Measurements from ENCODE around the gene TRMT6. TPM values are rescaled to one million over a fixed set of nuclear protein-coding genes. Genes with fewer than 3 reads are reported as not detected.

Gene TRMT6
- total and polyA plus RNA-seq, 10 of the 15 experiments (the other 5 are each of a cell fraction or from before 2014, with no cell fraction given) = 18.2 to 35.5 (median 22.6) TPM

DNA sequence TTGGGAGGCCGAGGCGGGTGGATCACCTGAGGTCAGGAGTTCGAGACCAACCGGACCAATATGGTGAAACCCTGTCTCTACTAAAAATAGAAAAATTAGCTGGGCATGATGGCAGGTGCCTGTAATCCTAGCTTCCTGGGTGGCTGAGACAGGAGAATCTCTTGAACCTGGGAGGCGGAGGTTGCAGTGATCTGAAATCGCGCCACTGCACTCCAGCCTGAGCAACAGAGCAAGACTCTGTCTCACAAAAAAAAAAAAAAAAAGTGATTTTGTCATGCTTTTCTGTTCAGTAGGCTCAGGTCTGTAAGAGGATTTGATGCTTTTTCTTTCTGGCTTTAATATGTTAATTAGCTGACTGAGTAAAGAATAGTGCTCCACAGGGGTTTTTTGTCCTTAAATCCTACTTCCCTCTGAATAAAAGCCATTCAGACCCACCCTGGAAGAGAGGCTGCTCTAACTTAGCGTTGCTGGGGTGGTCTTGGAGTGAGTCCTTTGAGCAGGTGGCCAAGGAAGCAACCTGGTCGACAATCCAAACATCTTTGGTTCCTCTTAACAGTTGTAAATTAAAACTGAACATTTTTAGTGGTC, 19.1 kb upstream of the TRMT6 start (continued):
- no peak for TF ChIP-seq ZNF384 (IDR thresholded peaks at IDR 0.05; ENCODE audit: borderline replicate concordance, low read depth, low read length)
- TF ChIP-seq KAT2A (conservative IDR thresholded peaks at IDR 0.05; ENCODE audit: control insufficient read depth, low read depth, low read length) = no peak

DNA sequence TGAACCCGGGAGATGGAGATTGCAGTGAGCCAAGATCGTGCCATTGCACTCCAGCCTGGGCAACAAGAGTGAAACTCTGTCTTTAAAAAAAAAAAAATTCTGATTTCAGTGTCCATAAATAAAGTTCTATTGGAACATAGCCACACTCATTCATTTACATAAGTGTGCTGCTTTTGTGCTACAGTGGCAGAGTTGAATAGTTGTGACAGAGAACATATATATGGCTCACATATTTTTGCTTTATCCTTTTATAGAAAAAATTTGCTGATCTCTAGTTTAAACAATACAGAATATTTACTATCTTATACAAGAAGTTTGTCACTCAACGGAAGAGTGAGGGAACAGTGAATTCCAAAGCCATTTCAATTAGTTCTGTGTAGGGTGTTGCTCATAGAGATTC, 18.1 kb upstream of the TRMT6 start:
- no peak overlapping the region for H2AFZ ChIP-seq (ENCODE audit: control insufficient read depth, low read depth, low read length)
- H3K36me3 ChIP-seq (ENCODE audit: control insufficient read depth in 2 of 2, insufficient read depth in 2 of 2, low read length in 1 of 2) = peaks cover 5 to 27% of the 10 kb centered on the region in 2 experiments
- H4K20me1 ChIP-seq (ENCODE audit: control insufficient read depth, insufficient read depth) = no peaks in the 10 kb centered on the region
- ChIA-PET SMC1A (ENCODE audit: uncharacterized antibody, unreplicated experiment) (interaction anchor here (1.2 to 1.8 kb wide), 2 partner anchors 10 to 12 kb away, joined by 3 to 5 read pairs; no protein-coding TSS in a partner anchor), RAD21 (ENCODE audit: unreplicated experiment) (no interaction called here), CTCF (interaction anchor here (1.1 to 1.4 kb wide), 3 partner anchors 21 to 439 kb away, joined by 3 to 4 read pairs (median 4); no protein-coding TSS in a partner anchor), POLR2A (no interaction called here)
- WGBS (ENCODE audit: insufficient coverage, insufficient replicate concordance, low lambda C conversion rate, missing lambda C conversion rate) = 100% methylated on average over 2 of the region's 3 CpGs
- in situ Hi-C loops (cut with MboI) (no loop called here), intact Hi-C loops (cut with micrococcal nuclease; ENCODE audit: unreplicated experiment) (no loop called here)
- no peak for TF ChIP-seq ZSCAN29 (IDR thresholded peaks at IDR 0.05)
- no peak for TF ChIP-seq SP1 (IDR thresholded peaks at IDR 0.05; ENCODE audit: low read depth, low read length)
- TF ChIP-seq, protein P1, sequence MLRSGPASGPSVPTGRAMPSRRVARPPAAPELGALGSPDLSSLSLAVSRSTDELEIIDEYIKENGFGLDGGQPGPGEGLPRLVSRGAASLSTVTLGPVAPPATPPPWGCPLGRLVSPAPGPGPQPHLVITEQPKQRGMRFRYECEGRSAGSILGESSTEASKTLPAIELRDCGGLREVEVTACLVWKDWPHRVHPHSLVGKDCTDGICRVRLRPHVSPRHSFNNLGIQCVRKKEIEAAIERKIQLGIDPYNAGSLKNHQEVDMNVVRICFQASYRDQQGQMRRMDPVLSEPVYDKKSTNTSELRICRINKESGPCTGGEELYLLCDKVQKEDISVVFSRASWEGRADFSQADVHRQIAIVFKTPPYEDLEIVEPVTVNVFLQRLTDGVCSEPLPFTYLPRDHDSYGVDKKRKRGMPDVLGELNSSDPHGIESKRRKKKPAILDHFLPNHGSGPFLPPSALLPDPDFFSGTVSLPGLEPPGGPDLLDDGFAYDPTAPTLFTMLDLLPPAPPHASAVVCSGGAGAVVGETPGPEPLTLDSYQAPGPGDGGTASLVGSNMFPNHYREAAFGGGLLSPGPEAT (IDR thresholded peaks at IDR 0.05; ENCODE audit: low read depth) = no peak
- TF ChIP-seq CHD1 (IDR thresholded peaks at IDR 0.05; ENCODE audit: low read depth, low read length) = no peak
- TF ChIP-seq POLR2A (IDR thresholded peaks at IDR 0.05; ENCODE audit: low read depth, low read length) = no peak
- TF ChIP-seq, protein P2, sequence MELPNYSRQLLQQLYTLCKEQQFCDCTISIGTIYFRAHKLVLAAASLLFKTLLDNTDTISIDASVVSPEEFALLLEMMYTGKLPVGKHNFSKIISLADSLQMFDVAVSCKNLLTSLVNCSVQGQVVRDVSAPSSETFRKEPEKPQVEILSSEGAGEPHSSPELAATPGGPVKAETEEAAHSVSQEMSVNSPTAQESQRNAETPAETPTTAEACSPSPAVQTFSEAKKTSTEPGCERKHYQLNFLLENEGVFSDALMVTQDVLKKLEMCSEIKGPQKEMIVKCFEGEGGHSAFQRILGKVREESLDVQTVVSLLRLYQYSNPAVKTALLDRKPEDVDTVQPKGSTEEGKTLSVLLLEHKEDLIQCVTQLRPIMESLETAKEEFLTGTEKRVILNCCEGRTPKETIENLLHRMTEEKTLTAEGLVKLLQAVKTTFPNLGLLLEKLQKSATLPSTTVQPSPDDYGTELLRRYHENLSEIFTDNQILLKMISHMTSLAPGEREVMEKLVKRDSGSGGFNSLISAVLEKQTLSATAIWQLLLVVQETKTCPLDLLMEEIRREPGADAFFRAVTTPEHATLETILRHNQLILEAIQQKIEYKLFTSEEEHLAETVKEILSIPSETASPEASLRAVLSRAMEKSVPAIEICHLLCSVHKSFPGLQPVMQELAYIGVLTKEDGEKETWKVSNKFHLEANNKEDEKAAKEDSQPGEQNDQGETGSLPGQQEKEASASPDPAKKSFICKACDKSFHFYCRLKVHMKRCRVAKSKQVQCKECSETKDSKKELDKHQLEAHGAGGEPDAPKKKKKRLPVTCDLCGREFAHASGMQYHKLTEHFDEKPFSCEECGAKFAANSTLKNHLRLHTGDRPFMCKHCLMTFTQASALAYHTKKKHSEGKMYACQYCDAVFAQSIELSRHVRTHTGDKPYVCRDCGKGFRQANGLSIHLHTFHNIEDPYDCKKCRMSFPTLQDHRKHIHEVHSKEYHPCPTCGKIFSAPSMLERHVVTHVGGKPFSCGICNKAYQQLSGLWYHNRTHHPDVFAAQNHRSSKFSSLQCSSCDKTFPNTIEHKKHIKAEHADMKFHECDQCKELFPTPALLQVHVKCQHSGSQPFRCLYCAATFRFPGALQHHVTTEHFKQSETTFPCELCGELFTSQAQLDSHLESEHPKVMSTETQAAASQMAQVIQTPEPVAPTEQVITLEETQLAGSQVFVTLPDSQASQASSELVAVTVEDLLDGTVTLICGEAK (IDR thresholded peaks at IDR 0.05; ENCODE audit: borderline replicate concordance) = no peak
- TF ChIP-seq ZNF687 (IDR thresholded peaks at IDR 0.05) = no peak
- no peak for TF ChIP-seq RFX5 (IDR thresholded peaks at IDR 0.05; ENCODE audit: low read depth, low read length)
- TF ChIP-seq YY1 (IDR thresholded peaks at IDR 0.05; ENCODE audit: low read depth, low read length) = no peak
- TF ChIP-seq BRCA1 (IDR thresholded peaks at IDR 0.05; ENCODE audit: low read depth, low read length) = no peak
- TF ChIP-seq TAF1 (IDR thresholded peaks at IDR 0.05; ENCODE audit: borderline replicate concordance, low read depth, low read length) = no peak
- no peak for TF ChIP-seq PML (IDR thresholded peaks at IDR 0.05; ENCODE audit: low read length)
- TF ChIP-seq RAD51 (IDR thresholded peaks at IDR 0.05) = no peak
- H3K27ac ChIP-seq (ENCODE audit: control insufficient read depth, insufficient read depth) = no peak overlapping the region
- no peak overlapping the region for H3K4me3 ChIP-seq
- H3K9ac ChIP-seq (ENCODE audit: control insufficient read depth, insufficient read depth, low read length) = no peak overlapping the region
- no TSS peak for BruUV-seq (replicated peaks)
- DNase-seq (ENCODE audit: low read depth, low spot score) = no peak
- no peak overlapping the region for H3K4me2 ChIP-seq (ENCODE audit: control insufficient read depth, insufficient read depth)
- H3K4me1 ChIP-seq (ENCODE audit: control insufficient read depth, insufficient read depth, low read length) = no peaks in the 10 kb centered on the region
- no peaks in the 10 kb centered on the region for H3K79me2 ChIP-seq (ENCODE audit: control insufficient read depth, insufficient read depth, low read length)
- no peaks in the 10 kb centered on the region for H3K9me3 ChIP-seq (replicated peaks; ENCODE audit: control insufficient read depth, insufficient read depth, low read length)
- no peak for ATAC-seq
- FAIRE-seq = no peak
- H3K27me3 ChIP-seq (replicated peaks in 1 of 2; ENCODE audit: control insufficient read depth in 2 of 2, insufficient read depth in 2 of 2, low read length in 1 of 2) = no peaks in the 10 kb centered on the region

All from GM12878 (cell line).